Glutamatergic neuron (in vitro differentiated cells): ENCODE results near the gene ATG2A. TPM values are rescaled to one million over a fixed set of nuclear protein-coding genes. Genes with fewer than 3 reads are reported as not detected.
A peak's percentile ranks its signal among the peaks of the same experiment; 100 is the strongest.

Source experiments
- DNase-seq: peaks from one replicate; pipeline ENCODE4 v3.0.0; 2022
- H3K27ac Mint-ChIP-seq: one replicate; pipeline ENCODE4 v1.8.0; 2020; ENCODE audit warnings: mild to moderate bottlenecking, mixed read lengths, inconsistent platforms; ENCODE audit not compliant: unreplicated experiment
- H3K27me3 Mint-ChIP-seq: one replicate; pipeline ENCODE4 v1.8.0; 2020; ENCODE audit warnings: mild to moderate bottlenecking, moderate library complexity, mixed read lengths, inconsistent platforms; ENCODE audit not compliant: unreplicated experiment
- H3K36me3 Mint-ChIP-seq: one replicate; pipeline ENCODE4 v1.8.0; 2020; ENCODE audit warnings: mild to moderate bottlenecking, mixed read lengths, inconsistent platforms; ENCODE audit not compliant: unreplicated experiment
- H3K4me1 Mint-ChIP-seq: one replicate; pipeline ENCODE4 v1.8.0; 2020; ENCODE audit warnings: mild to moderate bottlenecking, low read depth, mixed read lengths, inconsistent platforms; ENCODE audit not compliant: unreplicated experiment
- H3K4me3 Mint-ChIP-seq: one replicate; pipeline ENCODE4 v1.8.0; 2020; ENCODE audit warnings: mild to moderate bottlenecking, mixed read lengths, inconsistent platforms; ENCODE audit not compliant: unreplicated experiment
- H3K9me3 Mint-ChIP-seq: one replicate; pipeline ENCODE4 v1.8.0; 2020; ENCODE audit warnings: mild to moderate bottlenecking, moderate library complexity, mixed read lengths, inconsistent platforms; ENCODE audit not compliant: unreplicated experiment
- total RNA-seq: library from RNA; stranded (reverse); fragmentation: NEBNext Ultra II Directional; extraction: Animal tissue kit (Norgen Biotek cat#: 25700); gene quantifications from one replicate; pipeline ENCODE4 v1.2.1, GENCODE V29; 2021; ENCODE audit not compliant: unreplicated experiment
- TF ChIP-seq, protein P1 (sequence below): fragments of 200-600 bp; sonication (generic); IDR thresholded peaks from one replicate; pipeline ENCODE4 v1.5.0; 2021; ENCODE audit not compliant: partially characterized antibody, unreplicated experiment

The ATG2A gene
- total RNA-seq, 1 donor from 2014 or later: 25.9 TPM

DNA sequence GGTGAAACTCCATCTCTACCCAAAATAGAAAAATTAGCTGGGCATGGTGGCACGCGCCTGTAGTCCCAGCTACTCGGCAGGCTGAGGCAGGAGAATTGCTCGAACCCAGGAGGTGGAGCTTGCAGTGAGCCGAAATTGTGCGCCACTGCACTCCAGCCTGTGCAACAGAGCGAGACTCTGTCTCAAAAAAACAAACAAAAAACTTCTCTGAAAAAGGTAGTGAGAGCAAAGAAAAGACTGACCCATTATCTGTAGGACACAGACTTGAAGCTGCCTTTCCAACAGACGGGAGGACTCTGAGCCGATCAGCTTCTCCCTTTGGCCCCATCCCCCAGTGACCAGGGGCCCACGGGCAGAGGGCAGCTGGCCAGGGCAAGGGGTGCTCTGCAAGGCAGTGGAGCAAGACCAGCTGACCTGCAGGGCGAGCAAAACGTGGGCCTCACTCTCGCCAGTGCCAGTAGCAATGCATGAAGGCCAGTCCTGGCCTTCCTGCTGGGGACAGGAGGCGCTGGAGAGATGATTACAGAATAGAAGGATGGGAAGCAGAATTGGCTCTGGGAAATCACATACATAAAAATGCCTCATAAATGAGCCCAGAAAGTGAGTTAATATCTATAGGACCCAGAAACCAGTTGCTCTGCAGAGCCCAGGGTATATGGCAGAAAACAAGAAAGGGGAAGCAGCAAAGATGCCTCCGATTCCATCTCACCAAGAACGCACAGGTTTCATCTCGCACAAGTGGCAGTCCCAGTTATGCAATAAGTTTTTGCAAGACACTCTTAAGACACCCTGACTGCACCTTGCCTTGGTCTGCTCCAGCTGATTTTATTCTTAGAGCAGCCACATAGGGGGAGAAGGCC is 41.4 kb downstream of the ATG2A start:
- Mint-ChIP-seq H3K4me1 (peaks cover 32% of the 10 kb centered on the region), H3K27me3 (peaks cover 14% of the 10 kb centered on the region), H3K9me3 (peaks cover 7% of the 10 kb centered on the region), H3K27ac (no peak overlapping the region), H3K36me3 (no peaks in the 10 kb centered on the region), H3K4me3 (peak overlapping the region; percentile 99)
- TF ChIP-seq, protein P1, sequence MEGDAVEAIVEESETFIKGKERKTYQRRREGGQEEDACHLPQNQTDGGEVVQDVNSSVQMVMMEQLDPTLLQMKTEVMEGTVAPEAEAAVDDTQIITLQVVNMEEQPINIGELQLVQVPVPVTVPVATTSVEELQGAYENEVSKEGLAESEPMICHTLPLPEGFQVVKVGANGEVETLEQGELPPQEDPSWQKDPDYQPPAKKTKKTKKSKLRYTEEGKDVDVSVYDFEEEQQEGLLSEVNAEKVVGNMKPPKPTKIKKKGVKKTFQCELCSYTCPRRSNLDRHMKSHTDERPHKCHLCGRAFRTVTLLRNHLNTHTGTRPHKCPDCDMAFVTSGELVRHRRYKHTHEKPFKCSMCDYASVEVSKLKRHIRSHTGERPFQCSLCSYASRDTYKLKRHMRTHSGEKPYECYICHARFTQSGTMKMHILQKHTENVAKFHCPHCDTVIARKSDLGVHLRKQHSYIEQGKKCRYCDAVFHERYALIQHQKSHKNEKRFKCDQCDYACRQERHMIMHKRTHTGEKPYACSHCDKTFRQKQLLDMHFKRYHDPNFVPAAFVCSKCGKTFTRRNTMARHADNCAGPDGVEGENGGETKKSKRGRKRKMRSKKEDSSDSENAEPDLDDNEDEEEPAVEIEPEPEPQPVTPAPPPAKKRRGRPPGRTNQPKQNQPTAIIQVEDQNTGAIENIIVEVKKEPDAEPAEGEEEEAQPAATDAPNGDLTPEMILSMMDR: no peak
- no peak for DNase-seq

DNA sequence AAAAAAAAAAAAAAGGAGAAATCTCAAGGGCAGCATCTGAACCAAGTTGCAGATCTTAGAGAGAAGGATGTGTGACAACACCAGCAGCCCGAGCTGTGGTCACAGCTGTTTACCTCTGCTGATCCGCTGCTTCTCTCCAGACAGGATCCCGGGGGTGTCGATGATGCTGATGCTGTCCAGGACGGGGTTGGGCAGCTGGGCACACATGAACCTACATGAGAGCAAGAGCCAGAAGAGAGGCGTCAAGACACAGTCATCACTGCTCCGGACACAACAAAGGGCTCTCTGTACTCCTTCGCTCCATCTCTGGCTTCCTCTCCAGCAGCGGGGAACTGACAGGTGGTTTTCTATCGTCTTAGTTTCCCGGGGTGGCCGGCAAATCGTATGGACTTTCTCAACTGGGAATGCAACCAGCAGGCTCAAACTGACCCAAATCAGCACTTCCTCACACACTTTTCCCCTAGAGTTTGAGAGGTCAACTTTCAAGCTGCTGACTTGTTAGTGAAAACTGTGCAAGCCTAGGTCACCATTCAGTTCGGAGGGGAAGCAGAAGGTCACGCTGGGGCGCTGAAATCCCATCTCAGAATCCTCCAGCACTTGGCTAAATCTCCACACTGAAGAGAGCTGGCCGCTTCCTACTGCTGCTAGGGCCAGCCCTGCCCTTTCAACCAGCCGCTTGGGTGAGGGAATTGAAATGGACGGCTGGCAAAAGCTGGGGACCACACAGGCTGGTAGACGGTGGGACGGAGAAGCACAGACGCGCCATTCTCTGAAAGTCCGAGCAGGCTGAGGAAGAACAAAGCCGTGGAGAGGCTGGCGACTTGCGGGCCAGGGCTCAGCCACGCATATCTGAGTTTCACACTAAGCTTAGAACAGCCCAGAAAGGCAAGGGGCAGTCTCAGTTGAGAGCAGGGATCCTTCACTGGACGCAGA is 42.4 kb downstream of the ATG2A start:
- TF ChIP-seq, protein P1: no peak
- Mint-ChIP-seq H3K27me3 (peaks cover 10% of the 10 kb centered on the region), H3K36me3 (no peaks in the 10 kb centered on the region), H3K27ac (peak overlapping the region; percentile 26), H3K4me1 (peaks cover 35% of the 10 kb centered on the region), H3K9me3 (peaks cover 7% of the 10 kb centered on the region), H3K4me3 (peak overlapping the region; percentile 99)
- no peak for DNase-seq

DNA sequence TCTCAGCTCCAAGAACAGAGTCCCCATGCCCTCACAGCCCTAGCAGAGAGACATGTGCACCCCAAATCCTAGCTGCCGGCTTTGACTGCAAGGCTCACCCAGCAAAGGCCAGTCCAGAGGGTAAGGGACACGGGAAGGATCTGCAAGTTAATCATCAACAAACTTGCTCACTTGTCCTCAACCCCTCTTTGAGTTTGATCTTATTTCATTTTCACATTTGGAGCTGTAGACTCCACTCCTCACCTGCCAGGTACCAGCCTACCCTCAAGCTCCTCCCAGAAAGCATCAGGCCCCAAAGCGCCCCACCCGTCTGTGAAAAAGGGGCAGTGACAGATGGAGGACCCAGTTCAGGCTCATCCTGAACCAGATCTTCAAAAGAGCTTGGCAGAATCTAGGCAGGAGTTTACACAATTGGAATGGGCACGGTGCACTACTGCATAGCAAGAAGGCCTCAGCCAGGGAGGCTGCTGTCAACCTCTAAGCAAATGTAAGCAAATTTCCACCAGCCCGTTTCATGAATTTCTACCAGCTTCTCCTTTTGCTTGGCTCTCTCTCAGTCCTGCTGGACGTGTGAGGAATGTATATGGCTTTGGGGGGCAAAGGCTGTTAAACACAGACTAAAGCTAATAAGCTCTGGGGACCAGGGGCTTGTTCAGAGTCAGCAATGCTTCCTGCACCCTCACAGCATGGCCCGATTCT is 44.1 kb downstream of the ATG2A start:
- DNase-seq: no peak
- Mint-ChIP-seq H3K27ac (no peak overlapping the region), H3K36me3 (no peaks in the 10 kb centered on the region), H3K27me3 (peaks cover 7% of the 10 kb centered on the region), H3K4me1 (peaks cover 34% of the 10 kb centered on the region), H3K9me3 (peaks cover 10% of the 10 kb centered on the region), H3K4me3 (no peak overlapping the region)
- TF ChIP-seq, protein P1: no peak

DNA sequence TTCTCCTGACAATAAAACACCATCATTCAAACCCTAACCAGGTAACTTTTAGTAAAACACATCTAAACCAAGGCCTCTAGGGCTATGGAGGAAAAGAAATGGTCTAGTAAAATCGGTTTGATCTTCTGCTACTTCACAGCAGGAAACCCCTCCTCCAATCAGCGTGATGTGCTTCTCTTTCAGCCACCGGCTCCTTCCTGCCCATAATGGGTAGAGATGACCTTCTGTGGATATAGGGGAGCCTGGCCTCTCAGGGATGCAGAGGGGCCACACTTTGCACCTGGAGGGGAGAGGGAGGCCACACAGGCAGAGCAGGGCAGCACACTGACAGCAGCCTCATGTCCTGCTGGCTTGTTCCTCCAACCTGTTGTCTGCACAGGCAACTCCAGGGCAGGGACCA is 45.5 kb downstream of the ATG2A start:
- Mint-ChIP-seq H3K9me3 (peaks cover 5% of the 10 kb centered on the region), H3K36me3 (no peaks in the 10 kb centered on the region), H3K4me1 (peaks cover 29% of the 10 kb centered on the region), H3K4me3 (peak overlapping the region; percentile 82), H3K27ac (peak overlapping the region; percentile 64), H3K27me3 (no peaks in the 10 kb centered on the region)
- no peak for DNase-seq
- TF ChIP-seq, protein P1: no peak
